HUES6 (cell line): ENCODE data around the gene ARHGAP12.

Experiments
- H3K27ac ChIP-seq: 2 replicates; pipeline ENCODE4 v1.7.0; 2013; ENCODE audit warnings: low read depth, mild to moderate bottlenecking, low read length, inconsistent platforms
- H3K27me3 ChIP-seq: 2 replicates; pipeline ENCODE4 v1.6.1; 2013; ENCODE audit warnings: low read length; ENCODE audit not compliant: control insufficient read depth, insufficient read depth
- H3K36me3 ChIP-seq: 2 replicates; pipeline ENCODE4 v1.6.1; 2013; ENCODE audit warnings: low read length; ENCODE audit not compliant: control insufficient read depth, insufficient read depth
- H3K4me1 ChIP-seq: 2 replicates; pipeline ENCODE4 v1.6.1; 2013; ENCODE audit warnings: low read length; ENCODE audit not compliant: control insufficient read depth, insufficient read depth
- H3K4me3 ChIP-seq: 2 replicates; pipeline ENCODE4 v1.5.1; 2013; ENCODE audit warnings: low read depth, low read length
- H3K9ac ChIP-seq: one replicate; pipeline ENCODE4 v1.6.1; 2013; ENCODE audit warnings: mild to moderate bottlenecking, low read length
- H3K9me3 ChIP-seq: 2 replicates; pipeline ENCODE4 v1.6.1; 2013; ENCODE audit warnings: low read depth, low read length; ENCODE audit not compliant: control insufficient read depth, insufficient read depth

The ARHGAP12 gene

GRCh38 chr10:31820778-31821369, 107.8 kb downstream of the ARHGAP12 start:
- Histone ChIP-seq H3K4me3 (no peak overlapping the region), H3K27ac (no peak overlapping the region), H3K36me3 (peaks cover 9% of the 10 kb centered on the region), H3K9ac (no peak overlapping the region), H3K4me1 (no peaks in the 10 kb centered on the region), H3K9me3 (no peaks in the 10 kb centered on the region), H3K27me3 (no peaks in the 10 kb centered on the region)

GRCh38 chr10:31820096-31820495, 108.5 kb downstream of the ARHGAP12 start:
- peaks cover 9% of the 10 kb centered on the region for H3K36me3 ChIP-seq
- no peaks in the 10 kb centered on the region for H3K27me3 ChIP-seq
- no peak overlapping the region for H3K9ac ChIP-seq
- no peak overlapping the region for H3K4me3 ChIP-seq
- no peaks in the 10 kb centered on the region for H3K9me3 ChIP-seq
- H3K4me1 ChIP-seq: no peaks in the 10 kb centered on the region
- no peak overlapping the region for H3K27ac ChIP-seq

- Histone ChIP-seq H3K4me1 (no peaks in the 10 kb centered on the region), H3K27ac (no peak overlapping the region), H3K9me3 (no peaks in the 10 kb centered on the region), H3K9ac (no peak overlapping the region), H3K36me3 (peaks cover 13% of the 10 kb centered on the region), H3K4me3 (no peak overlapping the region), H3K27me3 (no peaks in the 10 kb centered on the region)
Measured at GRCh38 chr10:31819391-31819820, 109.2 kb downstream of the ARHGAP12 start.

GRCh38 chr10:31816318-31816717, 112.3 kb downstream of the ARHGAP12 start:
- H3K4me1 ChIP-seq: no peaks in the 10 kb centered on the region
- H3K4me3 ChIP-seq: no peak overlapping the region
- no peaks in the 10 kb centered on the region for H3K9me3 ChIP-seq
- peaks cover 15% of the 10 kb centered on the region for H3K36me3 ChIP-seq
- no peak overlapping the region for H3K9ac ChIP-seq
- no peak overlapping the region for H3K27ac ChIP-seq
- H3K27me3 ChIP-seq: no peaks in the 10 kb centered on the region

- Histone ChIP-seq H3K4me3 (no peak overlapping the region), H3K4me1 (no peaks in the 10 kb centered on the region; the same call in 1 of the 2 replicates), H3K36me3 (peaks cover 28% of the 10 kb centered on the region)
Measured at GRCh38 chr10:31808258-31809218, 120.1 kb downstream of the ARHGAP12 start.

GRCh38 chr10:31804352-31804810, 124.2 kb downstream of the ARHGAP12 start:
- Histone ChIP-seq H3K4me1 (no peaks in the 10 kb centered on the region; the same call in 1 of the 2 replicates), H3K9ac (no peak overlapping the region), H3K4me3 (no peak overlapping the region), H3K9me3 (no peaks in the 10 kb centered on the region), H3K36me3 (peaks cover 24% of the 10 kb centered on the region), H3K27ac (no peak overlapping the region), H3K27me3 (no peaks in the 10 kb centered on the region)

More at GRCh38 chr10:31808258-31809218, 120.1 kb downstream of the ARHGAP12 start:
- Histone ChIP-seq H3K9me3 (no peaks in the 10 kb centered on the region), H3K27ac (no peak overlapping the region), H3K27me3 (no peaks in the 10 kb centered on the region), H3K9ac (no peak overlapping the region)

GRCh38 chr10:31803606-31804351, 124.9 kb downstream of the ARHGAP12 start:
- H3K9me3 ChIP-seq: no peaks in the 10 kb centered on the region
- H3K9ac ChIP-seq: no peak overlapping the region
- H3K27ac ChIP-seq: no peak overlapping the region
- H3K36me3 ChIP-seq: peaks cover 24% of the 10 kb centered on the region
- no peak overlapping the region for H3K4me3 ChIP-seq
- H3K27me3 ChIP-seq: no peaks in the 10 kb centered on the region
- no peaks in the 10 kb centered on the region; the same call in 1 of the 2 replicates for H3K4me1 ChIP-seq

- Histone ChIP-seq H3K4me1 (no peaks in the 10 kb centered on the region; the same call in 1 of the 2 replicates), H3K36me3 (peaks cover 3% of the 10 kb centered on the region; the same call in 1 of the 2 replicates), H3K27me3 (no peaks in the 10 kb centered on the region), H3K9me3 (no peaks in the 10 kb centered on the region), H3K27ac (no peak overlapping the region), H3K9ac (no peak overlapping the region), H3K4me3 (no peak overlapping the region)
Measured at GRCh38 chr10:31799181-31799580, 129.4 kb downstream of the ARHGAP12 start.

GRCh38 chr10:31792745-31793144, 135.9 kb downstream of the ARHGAP12 start:
- Histone ChIP-seq H3K36me3 (no peaks in the 10 kb centered on the region), H3K4me1 (no peaks in the 10 kb centered on the region), H3K9me3 (peaks cover 6% of the 10 kb centered on the region; the same call in 1 of the 2 replicates), H3K4me3 (no peak overlapping the region), H3K9ac (no peak overlapping the region), H3K27me3 (no peaks in the 10 kb centered on the region), H3K27ac (no peak overlapping the region)

- no peaks in the 10 kb centered on the region for H3K36me3 ChIP-seq
- H3K27ac ChIP-seq: no peak overlapping the region
- no peak overlapping the region for H3K4me3 ChIP-seq
- peaks cover 6% of the 10 kb centered on the region; the same call in 1 of the 2 replicates for H3K9me3 ChIP-seq
- H3K9ac ChIP-seq: no peak overlapping the region
- no peaks in the 10 kb centered on the region for H3K27me3 ChIP-seq
- no peaks in the 10 kb centered on the region for H3K4me1 ChIP-seq
Measured at GRCh38 chr10:31789555-31789954, 139.1 kb downstream of the ARHGAP12 start.
